GM12865 (cell line): ENCODE measurements around the gene NFX1.

Experiments used
- DNase-seq: peaks from one replicate; pipeline ENCODE4 v3.0.0; 2010; ENCODE audit warnings: low read depth
- H3K4me3 ChIP-seq: 2 replicates; pipeline ENCODE4 v1.5.1; 2011; ENCODE audit warnings: mild to moderate bottlenecking, low read depth, low read length, control low read depth
- CTCF ChIP-seq: IDR thresholded peaks from 2 replicates; pipeline ENCODE4 v1.5.1; 2011; ENCODE audit warnings: low read length, control low read depth, low read depth, inconsistent platforms; ENCODE audit not compliant: insufficient read depth; ENCODE audit errors: missing control alignments

NFX1 gene

GRCh38 chr9:33340186-33340585 is 49.9 kb downstream of the NFX1 start:
- no peak for TF ChIP-seq CTCF
- DNase-seq: no peak

GRCh38 chr9:33341182-33341581 is 50.9 kb downstream of the NFX1 start:
- TF ChIP-seq CTCF: no peak
- no peak overlapping the region for H3K4me3 ChIP-seq
- no peak for DNase-seq

More at GRCh38 chr9:33340186-33340585, 49.9 kb downstream of the NFX1 start:
- no peak overlapping the region for H3K4me3 ChIP-seq

DNA sequence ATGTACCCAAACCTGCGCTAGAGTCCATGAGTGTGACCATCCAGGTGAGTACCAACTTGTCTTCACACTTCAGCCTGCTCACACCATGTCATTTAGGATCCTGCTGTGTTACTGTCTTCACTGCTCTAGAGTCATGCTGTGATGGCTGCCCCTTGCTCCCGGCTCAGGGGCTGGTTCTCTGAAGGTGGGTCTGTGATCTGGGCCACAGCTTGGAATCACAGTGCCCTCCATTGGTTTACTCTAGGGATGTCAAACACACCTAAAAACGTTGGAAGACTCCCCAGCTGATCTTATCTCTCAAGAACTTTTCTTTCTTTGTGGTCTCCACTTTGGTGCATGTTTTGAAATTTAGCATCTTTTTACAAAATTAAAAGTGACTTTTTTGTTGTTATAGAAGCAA is 53.8 kb downstream of the NFX1 start:
- DNase-seq: no peak
- no peak overlapping the region for H3K4me3 ChIP-seq
- TF ChIP-seq CTCF: no peak

GRCh38 chr9:33346564-33346963 is 56.2 kb downstream of the NFX1 start:
- no peak for TF ChIP-seq CTCF
- no peak overlapping the region for H3K4me3 ChIP-seq
- DNase-seq: no peak

DNA sequence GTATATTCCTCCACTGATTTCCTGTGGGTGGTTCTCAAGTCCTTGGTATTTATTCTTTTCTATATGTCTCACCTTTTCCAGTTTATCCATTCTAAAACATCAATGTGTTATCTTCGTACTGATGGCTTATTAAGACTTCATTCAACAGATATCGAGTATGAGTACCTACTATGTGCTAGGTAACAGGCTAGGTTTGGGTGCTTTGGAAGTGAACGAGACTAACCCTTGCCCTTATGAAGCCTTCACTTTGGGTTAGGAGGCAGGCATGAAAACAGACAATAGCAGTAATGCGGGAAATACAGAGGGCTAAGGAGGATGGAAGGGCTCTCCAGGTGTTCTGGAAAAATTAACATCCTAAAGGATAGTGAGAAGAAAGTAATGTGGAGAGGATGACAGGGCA is 58.7 kb downstream of the NFX1 start:
- no peak overlapping the region for H3K4me3 ChIP-seq
- DNase-seq: no peak
- no peak for TF ChIP-seq CTCF

GRCh38 chr9:33349743-33350142 is 59.4 kb downstream of the NFX1 start:
- H3K4me3 ChIP-seq: no peak overlapping the region
- DNase-seq: no peak
- no peak for TF ChIP-seq CTCF

- no peak for TF ChIP-seq CTCF
- H3K4me3 ChIP-seq: no peak overlapping the region
- DNase-seq: no peak
These were observed 60.0 kb downstream of the NFX1 start for GRCh38 chr9:33350310-33350709.
